DOHH2 (cell line): ENCODE data around the gene ETS1.

Experiments used
- EZH2phosphoT487 ChIP-seq: fragments of 200-600 bp; sonication (generic); IDR thresholded peaks from 2 replicates; pipeline ENCODE4 v1.6.1; 2017; ENCODE audit warnings: borderline replicate concordance, mild to moderate bottlenecking, antibody characterized with exemption, low read length, moderate library complexity, mixed read lengths
- TF ChIP-seq, protein P1 (sequence below): fragments of 200-600 bp; sonication (generic); IDR thresholded peaks from one replicate; pipeline ENCODE4 v1.5.1; 2014; ENCODE audit warnings: antibody characterized with exemption, mild to moderate bottlenecking, low read depth, low read length; ENCODE audit not compliant: poor library complexity, severe bottlenecking

- TF ChIP-seq, protein P1, sequence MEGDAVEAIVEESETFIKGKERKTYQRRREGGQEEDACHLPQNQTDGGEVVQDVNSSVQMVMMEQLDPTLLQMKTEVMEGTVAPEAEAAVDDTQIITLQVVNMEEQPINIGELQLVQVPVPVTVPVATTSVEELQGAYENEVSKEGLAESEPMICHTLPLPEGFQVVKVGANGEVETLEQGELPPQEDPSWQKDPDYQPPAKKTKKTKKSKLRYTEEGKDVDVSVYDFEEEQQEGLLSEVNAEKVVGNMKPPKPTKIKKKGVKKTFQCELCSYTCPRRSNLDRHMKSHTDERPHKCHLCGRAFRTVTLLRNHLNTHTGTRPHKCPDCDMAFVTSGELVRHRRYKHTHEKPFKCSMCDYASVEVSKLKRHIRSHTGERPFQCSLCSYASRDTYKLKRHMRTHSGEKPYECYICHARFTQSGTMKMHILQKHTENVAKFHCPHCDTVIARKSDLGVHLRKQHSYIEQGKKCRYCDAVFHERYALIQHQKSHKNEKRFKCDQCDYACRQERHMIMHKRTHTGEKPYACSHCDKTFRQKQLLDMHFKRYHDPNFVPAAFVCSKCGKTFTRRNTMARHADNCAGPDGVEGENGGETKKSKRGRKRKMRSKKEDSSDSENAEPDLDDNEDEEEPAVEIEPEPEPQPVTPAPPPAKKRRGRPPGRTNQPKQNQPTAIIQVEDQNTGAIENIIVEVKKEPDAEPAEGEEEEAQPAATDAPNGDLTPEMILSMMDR, result no peak
- no peak for TF ChIP-seq EZH2phosphoT487
Measured at GRCh38 chr11:128420951-128421350, 166.4 kb downstream of the ETS1 start.
